HG02588 (cell line): Measurements from ENCODE around the gene KRTAP29-1.

Experiments
- ATAC-seq: cut with Tn5 transposase; IDR thresholded peaks from one replicate; pipeline ENCODE4 v1.9.1; 2021; ENCODE audit warnings: mild to moderate bottlenecking, moderate library complexity; ENCODE audit not compliant: unreplicated experiment

Gene KRTAP29-1

DNA sequence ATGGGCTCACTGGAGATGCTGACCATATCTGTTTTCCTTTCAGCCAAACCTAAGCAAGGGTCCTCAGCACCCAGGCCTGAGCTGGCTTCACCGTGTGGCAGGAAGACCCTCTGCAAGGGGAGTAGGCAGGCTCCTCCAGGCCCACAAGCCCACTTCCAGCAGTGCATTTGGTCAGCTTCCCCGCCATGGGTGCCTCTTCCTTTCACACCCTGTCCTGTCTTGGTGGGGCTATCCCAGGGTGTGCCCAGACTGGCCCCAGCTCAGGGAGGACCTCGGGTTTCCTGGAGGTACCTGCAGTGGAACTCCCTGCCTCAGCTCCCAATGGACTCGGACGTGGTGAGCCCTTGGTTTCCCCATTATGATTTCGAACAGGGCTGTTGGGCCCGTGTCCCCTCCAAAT, 25.6 kb upstream of the KRTAP29-1 start:
- ATAC-seq: no peak

GRCh38 chr17:41327411-41328120, 24.9 kb upstream of the KRTAP29-1 start:
- ATAC-seq: no peak

- no peak for ATAC-seq
These were observed 23.8 kb upstream of the KRTAP29-1 start for GRCh38 chr17:41326173-41327145.

GRCh38 chr17:41325611-41326010, 23.0 kb upstream of the KRTAP29-1 start:
- ATAC-seq: no peak

DNA sequence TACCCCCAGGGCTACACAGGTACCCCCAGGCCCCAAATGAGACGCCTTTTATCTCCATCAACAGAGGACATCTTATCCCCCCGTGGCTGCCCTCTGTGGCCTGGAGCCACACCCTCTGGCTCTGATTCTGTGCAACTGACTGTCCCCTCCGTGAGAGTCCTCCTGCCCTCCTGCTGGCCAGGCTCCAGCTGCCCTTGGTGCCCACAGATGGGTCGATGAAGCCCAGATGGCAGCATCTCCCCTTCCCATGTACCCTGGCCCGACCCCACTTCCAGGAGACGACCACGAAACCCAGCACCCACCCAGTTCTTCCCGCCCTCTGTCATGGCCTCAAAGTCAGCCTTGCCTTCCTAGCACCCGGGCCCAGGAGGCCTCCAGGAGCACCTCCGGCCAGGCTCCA, 22.5 kb upstream of the KRTAP29-1 start:
- ATAC-seq: no peak

GRCh38 chr17:41324180-41325075, 21.8 kb upstream of the KRTAP29-1 start:
- ATAC-seq: no peak

DNA sequence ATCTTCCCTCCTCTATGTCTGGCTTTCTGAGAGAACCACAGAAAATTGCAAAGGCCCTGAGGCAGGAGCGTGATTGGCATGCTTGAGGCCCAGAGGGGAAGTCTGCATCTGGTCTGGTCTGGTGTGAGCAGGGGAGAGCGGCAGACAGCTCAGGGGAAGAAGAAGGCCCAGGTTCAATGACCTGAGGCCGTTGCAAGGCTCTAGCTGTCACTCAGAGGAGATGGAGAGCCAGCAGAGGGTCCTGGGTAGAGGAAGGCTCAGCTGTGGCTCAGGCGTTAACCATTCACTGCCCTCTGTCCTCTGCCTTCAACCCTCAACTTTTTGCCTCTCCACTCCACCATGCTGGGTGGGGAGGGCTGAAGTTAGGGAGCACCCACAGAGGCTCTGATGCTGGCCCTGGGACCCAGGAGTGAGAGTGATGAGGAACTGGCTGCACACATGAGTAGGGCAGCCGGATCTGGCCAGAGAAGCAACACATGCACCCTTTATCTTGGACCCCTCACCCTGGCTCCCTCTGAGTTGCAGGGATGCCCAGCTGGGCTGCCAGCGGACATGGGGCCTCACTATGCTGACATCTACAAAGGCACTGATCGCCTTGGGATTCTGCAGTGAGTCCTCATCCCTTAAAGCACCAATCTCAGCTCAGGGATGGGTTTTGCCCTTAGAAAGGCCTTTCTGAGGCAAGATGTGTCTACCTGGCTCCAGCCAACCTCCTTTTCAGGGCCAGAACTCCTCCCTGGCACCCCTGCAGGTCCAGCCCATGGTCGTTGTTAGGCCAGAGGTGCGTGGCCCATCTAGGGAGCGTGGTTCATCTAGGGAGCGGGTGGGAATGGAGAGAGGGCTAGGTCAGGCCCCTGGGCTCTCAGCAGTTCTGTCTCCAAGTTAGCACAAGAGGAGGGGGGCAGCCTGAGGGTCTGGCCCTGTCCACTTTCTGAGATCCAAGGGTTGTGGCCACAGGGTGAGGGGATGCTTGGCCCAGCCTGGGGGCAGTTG, 20.5 kb upstream of the KRTAP29-1 start:
- no peak for ATAC-seq

DNA sequence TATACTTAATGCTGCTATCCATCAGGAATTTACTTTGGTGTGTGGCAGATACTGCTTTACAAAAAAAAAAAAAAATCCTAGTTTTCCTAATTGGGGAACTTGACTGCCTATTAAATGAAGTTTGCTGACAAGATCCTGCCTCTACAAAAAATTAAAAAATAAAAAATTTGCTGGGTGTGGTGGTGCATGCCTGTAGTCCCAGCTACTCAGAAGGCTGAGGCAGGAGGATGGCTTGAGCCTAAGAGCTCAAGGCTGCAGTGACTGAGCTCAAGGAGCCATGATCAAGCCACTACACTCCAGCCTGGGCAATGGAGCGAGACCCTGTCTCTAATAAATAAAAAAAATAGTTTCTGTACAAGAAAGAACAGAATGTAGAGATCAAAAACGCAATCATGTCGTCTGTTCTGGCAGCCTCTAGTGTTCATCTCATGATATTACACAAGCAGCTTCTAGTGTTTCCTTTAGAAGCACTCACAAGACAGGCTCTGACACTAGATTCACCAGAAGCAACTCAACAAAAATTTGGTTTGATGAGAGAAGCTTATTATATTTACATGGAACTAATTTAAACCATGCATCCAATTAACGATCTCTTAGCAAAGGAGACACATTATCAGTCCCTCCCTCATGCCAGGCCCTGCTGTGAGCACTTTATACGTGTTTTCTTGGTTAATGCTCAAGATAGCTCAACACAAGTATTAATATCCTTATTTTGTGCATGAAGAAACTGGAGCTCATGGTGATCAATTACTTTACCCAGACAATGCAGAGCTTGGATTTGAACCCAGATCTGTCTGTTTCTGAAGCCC, 19.6 kb upstream of the KRTAP29-1 start:
- ATAC-seq: no peak

DNA sequence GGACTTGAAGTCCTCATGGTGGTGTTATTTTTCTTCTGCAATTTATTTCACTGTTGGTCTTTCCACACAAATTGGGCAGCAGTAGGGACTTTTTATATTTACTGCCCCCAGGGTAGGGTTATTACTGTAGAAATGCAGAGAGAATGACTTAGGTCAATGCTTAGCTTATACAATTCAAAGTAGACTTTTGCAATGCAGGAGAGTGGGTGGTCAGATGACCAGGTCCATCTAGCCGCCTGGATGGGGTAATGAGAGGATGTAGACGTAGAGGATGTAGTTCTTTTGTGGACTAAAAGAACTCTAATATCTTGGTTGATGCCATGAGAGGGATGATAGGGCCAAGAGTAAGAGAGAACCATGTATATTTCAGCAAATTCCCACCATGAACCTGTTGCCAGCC, 15.6 kb upstream of the KRTAP29-1 start:
- ATAC-seq: no peak

DNA sequence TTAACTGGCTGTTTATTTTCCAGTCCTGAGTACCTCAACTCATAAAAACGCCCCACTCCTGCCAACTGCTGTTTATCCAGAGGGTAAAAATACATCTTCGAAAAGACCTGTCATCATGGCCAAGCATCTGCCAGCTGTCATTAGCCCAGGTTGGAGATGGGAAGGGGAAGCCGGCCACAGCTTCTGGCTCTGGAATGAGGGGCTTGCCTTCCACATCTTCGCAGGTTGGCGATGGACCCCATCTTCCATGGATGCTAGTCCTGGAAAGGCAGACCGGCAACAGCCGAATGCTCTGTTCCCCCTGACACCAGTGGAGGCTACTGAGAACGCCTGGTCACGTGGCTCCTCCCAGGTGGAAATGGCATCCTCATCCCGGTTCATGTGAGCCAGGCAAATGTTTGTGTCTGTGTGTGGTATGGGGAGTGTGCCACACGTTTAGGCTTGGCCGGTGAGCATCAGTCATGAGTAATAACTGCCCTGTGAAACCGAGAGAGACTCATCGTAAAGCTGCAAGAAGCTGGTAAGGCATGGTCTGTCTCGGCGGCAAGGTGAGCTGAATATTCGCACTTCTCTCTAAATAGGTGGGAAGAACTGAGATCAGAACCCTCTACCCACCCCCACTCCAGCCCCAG, 13.3 kb upstream of the KRTAP29-1 start:
- no peak for ATAC-seq

GRCh38 chr17:41315204-41315794, 12.6 kb upstream of the KRTAP29-1 start, which contains the start of gene KRTAP17-1:
TSS of gene KRTAP17-1 (minus strand) at chr17:41315710. CDS start at chr17:41315650, 60 bp downstream.
- ATAC-seq: no peak

- ATAC-seq: no peak
These were observed 8.5 kb upstream of the KRTAP29-1 start for GRCh38 chr17:41311111-41311510.

DNA sequence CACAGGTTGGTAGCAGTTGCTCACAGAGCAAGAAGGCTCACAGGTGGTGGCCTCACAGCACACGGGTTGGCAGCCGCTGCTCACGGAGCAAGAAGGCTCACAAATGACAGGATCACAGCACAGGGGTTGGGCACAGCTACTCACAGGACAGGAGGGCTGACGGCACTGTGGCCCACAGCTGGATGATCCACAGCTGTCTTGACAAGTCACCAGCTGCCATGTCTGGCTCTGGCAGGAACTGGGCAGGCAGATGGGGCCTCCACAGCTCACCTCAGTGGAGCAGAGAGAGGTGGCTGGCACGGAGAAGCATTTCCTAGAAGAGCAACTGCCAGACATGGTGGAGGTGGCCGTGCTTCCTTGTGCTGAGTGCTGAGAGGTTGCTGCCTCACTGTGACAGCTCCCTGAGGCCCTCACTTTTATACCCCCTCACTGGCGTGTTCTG, 6.3 kb upstream of the KRTAP29-1 start, which contains the start of gene KRTAP16-1:
Gene KRTAP16-1 (minus strand): TSS at position 392 of the 442 bp plus-strand sequence. CDS start 56 bp downstream, at position 336.
- no peak for ATAC-seq

DNA sequence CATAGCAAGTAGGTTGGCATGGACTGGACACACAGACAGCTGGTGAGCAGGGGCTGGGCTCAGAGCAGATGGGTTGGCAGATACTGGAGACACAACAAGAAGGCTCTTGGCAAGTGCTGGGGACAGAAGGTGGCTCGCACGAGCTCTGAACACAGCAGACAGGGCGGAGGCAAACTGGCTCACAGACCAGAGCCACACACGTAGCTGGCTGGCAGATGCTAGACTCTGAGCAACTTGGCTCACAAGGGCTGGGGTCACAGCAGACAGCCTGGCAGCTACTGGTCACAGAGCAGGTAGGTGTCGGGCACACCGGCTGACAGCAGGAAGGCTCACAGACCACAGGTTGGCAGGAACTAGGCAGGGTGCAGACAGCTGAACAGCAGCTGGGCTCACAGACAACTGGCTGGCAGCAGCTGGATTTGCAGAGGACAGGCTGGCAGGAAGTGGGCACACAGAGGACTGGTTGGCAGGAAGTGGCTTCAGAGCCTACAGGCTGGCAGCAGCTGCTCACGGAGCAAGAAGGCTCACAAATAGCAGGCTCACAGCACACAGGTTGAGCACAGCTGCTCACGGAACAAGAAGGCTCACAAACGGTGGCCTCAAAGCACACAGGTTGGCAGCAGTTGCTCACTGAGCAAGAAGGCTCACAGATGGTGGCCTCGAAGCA, 5.7 kb upstream of the KRTAP29-1 start:
- ATAC-seq: no peak

DNA sequence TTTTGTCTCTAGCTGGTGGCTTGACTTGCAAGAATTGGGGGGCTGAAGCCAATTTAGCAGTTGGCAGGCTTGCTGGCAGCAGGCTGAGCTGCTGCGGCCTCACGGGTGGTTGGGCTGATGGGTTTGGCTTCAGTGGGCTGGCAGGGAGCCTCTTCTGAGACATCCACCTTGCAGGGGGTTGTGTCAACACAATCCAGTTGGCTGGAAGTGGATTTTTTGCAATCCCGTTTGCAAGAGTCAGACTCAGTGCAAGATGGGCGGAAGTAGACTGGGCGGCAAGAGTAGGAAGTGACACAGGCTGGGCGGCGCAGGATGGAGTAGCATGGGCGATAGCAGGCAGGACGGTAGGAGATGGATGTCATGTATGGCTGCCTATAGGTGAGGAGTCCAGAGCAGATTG, 5.0 kb upstream of the KRTAP29-1 start:
- no peak for ATAC-seq

DNA sequence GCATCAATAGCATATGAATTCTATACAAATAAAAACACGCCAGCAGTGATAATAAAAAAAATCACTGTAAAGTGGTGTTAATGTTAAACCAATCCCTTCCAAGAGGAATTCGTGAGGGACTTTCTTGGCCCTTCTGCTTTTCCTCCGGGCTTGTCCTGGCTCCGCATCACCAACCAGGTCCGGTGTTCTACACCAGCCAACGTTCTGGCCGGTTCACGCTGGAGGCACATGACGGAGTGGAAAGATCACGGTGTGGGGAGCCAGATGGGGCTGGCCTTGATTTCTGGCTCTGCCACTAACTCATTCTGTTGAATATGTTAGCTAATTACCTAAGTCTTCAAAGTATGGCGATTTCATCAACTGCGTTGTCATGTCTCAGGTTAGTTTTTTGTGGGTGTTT, 1.4 kb upstream of the KRTAP29-1 start:
- ATAC-seq: no peak

DNA sequence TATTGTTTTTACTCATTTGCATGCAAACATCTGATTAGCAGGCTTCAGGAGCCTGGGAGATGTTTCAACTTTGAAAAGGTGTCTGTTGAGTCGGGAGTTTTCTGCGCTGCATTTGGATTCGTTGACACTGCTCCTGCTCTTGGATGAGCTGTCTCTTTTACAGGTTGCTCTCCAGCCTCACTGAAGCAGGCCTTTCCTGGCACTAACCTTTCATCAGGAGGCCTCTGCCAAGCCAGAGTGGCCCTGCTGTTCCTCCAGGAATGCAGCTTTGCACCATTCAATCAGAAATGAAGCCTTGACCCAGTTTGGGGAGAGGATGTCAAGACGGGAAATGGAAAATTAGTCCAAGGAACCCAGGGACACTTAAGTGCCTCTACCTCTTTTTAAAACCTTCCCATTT, 330 bp upstream of the KRTAP29-1 start:
- no peak for ATAC-seq
